Right lobe of liver (tissue), 6 donors: ENCODE data around the gene BCL2. TPM values are rescaled to one million over a fixed set of nuclear protein-coding genes. Genes with fewer than 3 reads are reported as not detected.
A peak's percentile ranks its signal among the peaks of the same experiment; 100 is the strongest.

Experiments used
- ATAC-seq, 4 donors: fragments of 200-7000 bp; cut with Tn5 transposase; one replicate each; pipeline ENCODE4 v1.9.1; 2020; ENCODE audit warnings: mild to moderate bottlenecking in 4 of 4, moderate library complexity in 4 of 4
- DNase-seq, 3 donors: peaks; one replicate each; pipeline ENCODE4 v3.0.0-alpha.2; 2020
- H3K27ac ChIP-seq, 3 donors: fragments of 200-600 bp; one replicate each; pipeline ENCODE4 v1.8.0; 2022
- H3K27me3 ChIP-seq, 2 donors: fragments of 200-600 bp; one replicate each; pipeline ENCODE4 v1.8.0; 2022
- H3K36me3 ChIP-seq, 4 donors: fragments of 200-600 bp; sonication (generic) in 1 of 4; one replicate each; pipeline versions ENCODE4 v1.5.1 to v1.8.0; 2017 to 2022; ENCODE audit warnings: control low read depth in 1 of 4
- H3K4me1 ChIP-seq, 4 donors: fragments of 200-600 bp; sonication (generic) in 1 of 4; one replicate each; pipeline versions ENCODE4 v1.5.1 to v1.8.0; 2017 to 2022; ENCODE audit warnings: control low read depth in 1 of 4
- H3K4me3 ChIP-seq, 3 donors: fragments of 200-600 bp; one replicate each; pipeline ENCODE4 v1.8.0; 2022
- H3K9me3 ChIP-seq, 4 donors: fragments of 200-600 bp; sonication (generic) in 1 of 4; one replicate each; pipeline versions ENCODE4 v1.5.1 to v1.8.0; 2017 to 2022; ENCODE audit warnings: control low read depth in 1 of 4
- POLR2A ChIP-seq: fragments of 450-650 bp; IDR thresholded peaks from one replicate; pipeline ENCODE4 v1.6.1; 2017; ENCODE audit warnings: antibody characterized with exemption, mild to moderate bottlenecking
- WGBS: methylation state at CpG from one replicate; pipeline ENCODE4 v1.1.6; 2018; ENCODE audit warnings: low coverage, low lambda C conversion rate; ENCODE audit not compliant: insufficient coverage; ENCODE audit errors: missing lambda C conversion rate; 5-methylcytosine and 5-hydroxymethylcytosine counted together
- intact Hi-C, 2 donors: fragments of 100-400 bp; cut with DNase I; formaldehyde crosslinking; loops; one replicate each; pipeline versions ENCODE4 v1.11.2 to v1.14.1; 2022
- total RNA-seq, 6 experiments: library from RNA; depleted of rRNA in 2 of 6; stranded (reverse); fragments of >200 nt in 2 of 6; fragmentation: NEBNext Ultra II Directional in 3 of 6; extraction: Animal tissue kit (Norgen Biotek cat#: 25700) in 3 of 6; gene quantifications; one replicate each; pipeline versions ENCODE4 v1.1.0 to v1.2.4, GENCODE V29; 2016 to 2023
- TF ChIP-seq, protein P1 (sequence below), 4 donors: fragments of 200-600 bp in 3 of 4; fragments of 450-650 bp in 1 of 4; IDR thresholded peaks; one replicate each; pipeline versions ENCODE4 v1.5.1 to v1.8.0; 2016 to 2022; ENCODE audit warnings: antibody characterized with exemption in 4 of 4, mild to moderate bottlenecking in 2 of 4
- donor health status: DM: no; HTN: yes; CAD: no.
- donor health status: DM: no; HTN: no; CAD: no.
- donor health status: DM: no; HTN: no; CAD: no.
- donor health status: DM: no; HTN: yes; CAD: no.
- donor health status: DM: no; HTN: yes; CAD: no.

Gene BCL2
- total RNA-seq, 6 experiments from 2014 or later = 0.73 to 4.7 (median 2.7) TPM

DNA sequence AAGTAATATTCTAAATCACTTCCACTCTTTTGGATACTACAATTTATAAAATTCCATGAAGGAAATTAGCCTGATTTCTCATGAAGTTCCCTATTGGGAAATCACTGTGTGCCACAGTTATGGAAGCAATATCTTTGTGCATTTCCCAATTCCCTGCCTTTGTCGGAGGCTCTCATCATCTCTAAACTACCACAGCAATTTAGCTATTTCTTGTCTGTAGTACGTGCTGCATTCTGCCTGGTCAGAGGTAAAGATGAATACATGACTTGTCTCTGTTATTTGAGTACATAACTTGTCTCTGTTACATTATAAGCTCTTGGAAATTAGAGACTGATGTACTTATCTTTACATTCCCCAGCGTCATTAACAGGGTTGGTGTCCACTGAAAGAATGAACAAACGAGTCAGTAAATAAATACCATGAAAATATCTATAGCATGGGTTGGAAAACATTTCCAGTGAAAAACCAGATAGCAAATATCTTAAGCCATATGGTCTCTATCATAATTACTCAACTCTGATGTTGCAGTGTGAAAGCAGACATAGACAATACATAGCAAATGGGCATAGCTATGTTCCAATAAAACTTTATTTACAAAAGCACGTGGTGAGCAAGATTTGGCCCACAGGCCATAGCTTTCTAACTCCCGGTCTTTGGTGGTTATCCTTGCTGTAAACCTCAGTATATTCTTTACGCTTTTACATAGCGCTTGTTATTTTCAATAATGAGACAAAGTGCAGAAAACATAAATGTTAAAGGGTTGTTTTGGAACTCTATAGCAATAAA lies 78.8 kb downstream of the BCL2 start:
- intact Hi-C loops = no loop called here
- no peak overlapping the region for H3K4me3 ChIP-seq

GRCh38 chr18:63238693-63239075 lies 80.9 kb downstream of the BCL2 start:
- DNase-seq = no peak
- intact Hi-C loops = no loop called here
- ATAC-seq = no peak
- no peak overlapping the region for H3K4me3 ChIP-seq
- H3K27ac ChIP-seq = peak overlapping the region in 1 of 3 donors; percentile 54
- H3K27me3 ChIP-seq = no peaks in the 10 kb centered on the region
- no peaks in the 10 kb centered on the region for H3K9me3 ChIP-seq
- peaks cover 0 to 25% (median 5%) of the 10 kb centered on the region in 4 donors for H3K4me1 ChIP-seq
- WGBS = 68% methylated on average over 3 of the region's 9 CpGs
- no peaks in the 10 kb centered on the region for H3K36me3 ChIP-seq
- TF ChIP-seq POLR2A = no peak
- TF ChIP-seq, protein P1, sequence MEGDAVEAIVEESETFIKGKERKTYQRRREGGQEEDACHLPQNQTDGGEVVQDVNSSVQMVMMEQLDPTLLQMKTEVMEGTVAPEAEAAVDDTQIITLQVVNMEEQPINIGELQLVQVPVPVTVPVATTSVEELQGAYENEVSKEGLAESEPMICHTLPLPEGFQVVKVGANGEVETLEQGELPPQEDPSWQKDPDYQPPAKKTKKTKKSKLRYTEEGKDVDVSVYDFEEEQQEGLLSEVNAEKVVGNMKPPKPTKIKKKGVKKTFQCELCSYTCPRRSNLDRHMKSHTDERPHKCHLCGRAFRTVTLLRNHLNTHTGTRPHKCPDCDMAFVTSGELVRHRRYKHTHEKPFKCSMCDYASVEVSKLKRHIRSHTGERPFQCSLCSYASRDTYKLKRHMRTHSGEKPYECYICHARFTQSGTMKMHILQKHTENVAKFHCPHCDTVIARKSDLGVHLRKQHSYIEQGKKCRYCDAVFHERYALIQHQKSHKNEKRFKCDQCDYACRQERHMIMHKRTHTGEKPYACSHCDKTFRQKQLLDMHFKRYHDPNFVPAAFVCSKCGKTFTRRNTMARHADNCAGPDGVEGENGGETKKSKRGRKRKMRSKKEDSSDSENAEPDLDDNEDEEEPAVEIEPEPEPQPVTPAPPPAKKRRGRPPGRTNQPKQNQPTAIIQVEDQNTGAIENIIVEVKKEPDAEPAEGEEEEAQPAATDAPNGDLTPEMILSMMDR (IDR thresholded peaks at IDR 0.05) = no peak

More for the DNA sequence above, 78.8 kb downstream of the BCL2 start:
- Histone ChIP-seq H3K4me1 (peaks cover 0 to 25% (median 5%) of the 10 kb centered on the region in 4 donors), H3K27me3 (no peaks in the 10 kb centered on the region), H3K27ac (no peak overlapping the region), H3K9me3 (no peaks in the 10 kb centered on the region), H3K36me3 (no peaks in the 10 kb centered on the region)
- 64% methylated on average over 8 of the region's 8 CpGs for WGBS
- TF ChIP-seq, protein P1 (IDR thresholded peaks at IDR 0.05) = no peak
- no peak for TF ChIP-seq POLR2A
- DNase-seq (no peak), ATAC-seq (no peak)

GRCh38 chr18:63237881-63238692 lies 81.5 kb downstream of the BCL2 start:
- no peaks in the 10 kb centered on the region for H3K9me3 ChIP-seq
- peak overlapping the region in 1 of 3 donors; percentile 8 for H3K4me3 ChIP-seq
- H3K27me3 ChIP-seq = no peaks in the 10 kb centered on the region
- H3K4me1 ChIP-seq = peaks cover 0 to 25% (median 5%) of the 10 kb centered on the region in 4 donors
- no peak for TF ChIP-seq POLR2A
- H3K36me3 ChIP-seq = no peaks in the 10 kb centered on the region
- peak; percentile 62 to 73 (median 66) for ATAC-seq
- peak in 1 of 3 donors; percentile 33 for DNase-seq
- 29% methylated on average over 14 of the region's 14 CpGs for WGBS
- intact Hi-C loops = no loop called here
- H3K27ac ChIP-seq = peak overlapping the region; percentile 54

- Histone ChIP-seq H3K27ac (peak overlapping the region; percentile 54), H3K4me1 (peaks cover 0 to 25% (median 5%) of the 10 kb centered on the region in 4 donors), H3K36me3 (no peaks in the 10 kb centered on the region), H3K27me3 (no peaks in the 10 kb centered on the region), H3K4me3 (no peak overlapping the region), H3K9me3 (no peaks in the 10 kb centered on the region)
- intact Hi-C loops = no loop called here
- ATAC-seq (peak; percentile 7 to 50 (median 30)), DNase-seq (no peak)
- TF ChIP-seq, protein P1 (IDR thresholded peaks at IDR 0.05) = no peak
- TF ChIP-seq POLR2A = no peak
- 75% methylated on average over 17 of the region's 21 CpGs for WGBS
Observed at GRCh38 chr18:63236921-63237846, 82.4 kb downstream of the BCL2 start.
